Hepatocyte (in vitro differentiated cells): Measurements from ENCODE around the gene AMDHD1.

Experiments
- CTCF ChIP-seq: fragments of 200-600 bp; sonication (generic); IDR thresholded peaks from 2 replicates; pipeline ENCODE4 v1.5.1; 2016; ENCODE audit warnings: antibody characterized with exemption, mild to moderate bottlenecking; ENCODE audit not compliant: poor library complexity
- EZH2 ChIP-seq: fragments of 200-600 bp; sonication (generic); IDR thresholded peaks from 2 replicates; pipeline ENCODE4 v1.6.1; 2016; ENCODE audit warnings: antibody characterized with exemption, mild to moderate bottlenecking, borderline replicate concordance
- EZH2phosphoT487 ChIP-seq: fragments of 200-600 bp; sonication (generic); IDR thresholded peaks from one replicate; pipeline ENCODE4 v1.6.1; 2018; ENCODE audit warnings: antibody characterized with exemption, mild to moderate bottlenecking, low read depth, moderate library complexity; ENCODE audit not compliant: unreplicated experiment, severe bottlenecking

GRCh38 chr12:95896846-95897245 lies 46.3 kb upstream of the AMDHD1 start:
- TF ChIP-seq CTCF (no peak), EZH2phosphoT487 (no peak), EZH2 (no peak)
